Keratinocyte (primary cell): ENCODE results near the gene TPRA1. TPM values are rescaled to one million over a fixed set of nuclear protein-coding genes. Genes with fewer than 3 reads are reported as not detected.

Experiments
- DNase-seq: peaks from one replicate; pipeline ENCODE4 v3.0.0-alpha.2; 2011; ENCODE audit warnings: low read depth, missing footprints, low spot score
- FAIRE-seq: peaks from 2 replicates; lab custom pipeline; 2011; peaks lifted over from hg19 to GRCh38; lab: Jason Lieb, UNC
- H2AFZ ChIP-seq: 2 replicates; pipeline ENCODE4 v1.6.0; 2012; ENCODE audit warnings: low read length, control low read depth, inconsistent platforms; ENCODE audit not compliant: control insufficient read depth
- H3K27ac ChIP-seq: 2 replicates; pipeline ENCODE4 v1.5.1; 2011; ENCODE audit warnings: low read length; ENCODE audit not compliant: control insufficient read depth, insufficient read depth
- H3K27me3 ChIP-seq: 3 replicates; pipeline ENCODE4 v1.6.0; 2011; ENCODE audit warnings: low read length; ENCODE audit not compliant: control insufficient read depth, insufficient read depth; ENCODE audit errors: extremely low read depth
- H3K36me3 ChIP-seq, 2 experiments: 2 replicates in 1 of 2; 3 replicates in 1 of 2; pipeline ENCODE4 v1.5.1; 2011; ENCODE audit warnings: low read length in 2 of 2, mild to moderate bottlenecking in 1 of 2; ENCODE audit not compliant: control insufficient read depth in 2 of 2, insufficient read depth in 2 of 2; ENCODE audit errors: extremely low read depth in 1 of 2
- H3K4me1 ChIP-seq: 3 replicates; pipeline ENCODE4 v1.5.1; 2011; ENCODE audit warnings: low read length; ENCODE audit not compliant: control insufficient read depth, insufficient read depth; ENCODE audit errors: extremely low read depth
- H3K4me2 ChIP-seq: 3 replicates; pipeline ENCODE4 v1.6.0; 2011; ENCODE audit warnings: low read depth, low read length; ENCODE audit not compliant: control insufficient read depth, insufficient read depth; ENCODE audit errors: extremely low read depth
- H3K4me3 ChIP-seq, 3 experiments: fragments of 200-600 bp in 1 of 3; sonication (generic) in 1 of 3; 2 replicates in 2 of 3; 3 replicates in 1 of 3; pipeline ENCODE4 v1.5.1; 2011 to 2016; ENCODE audit warnings: low read length in 3 of 3, mild to moderate bottlenecking in 3 of 3, control low read depth in 2 of 3, inconsistent platforms in 1 of 3, low read depth in 1 of 3, mixed read lengths in 1 of 3, mixed run types in 1 of 3, moderate library complexity in 1 of 3; ENCODE audit not compliant: control insufficient read depth in 2 of 3, insufficient read depth in 2 of 3; ENCODE audit errors: extremely low read depth in 1 of 3
- H3K79me2 ChIP-seq: 2 replicates; pipeline ENCODE4 v1.6.0; 2012; ENCODE audit warnings: low read length; ENCODE audit not compliant: control insufficient read depth, insufficient read depth
- H3K9ac ChIP-seq: 3 replicates; pipeline ENCODE4 v1.6.0; 2011; ENCODE audit warnings: low read length; ENCODE audit not compliant: control insufficient read depth, insufficient read depth; ENCODE audit errors: extremely low read depth
- H3K9me1 ChIP-seq: 3 replicates; pipeline ENCODE4 v1.6.0; 2011; ENCODE audit warnings: low read length; ENCODE audit not compliant: control insufficient read depth, insufficient read depth; ENCODE audit errors: extremely low read depth
- H3K9me3 ChIP-seq: 2 replicates; pipeline ENCODE4 v1.5.1; 2012; ENCODE audit warnings: low read depth, low read length; ENCODE audit not compliant: control insufficient read depth
- H4K20me1 ChIP-seq: 3 replicates; pipeline ENCODE4 v1.6.0; 2011; ENCODE audit warnings: low read length; ENCODE audit not compliant: control insufficient read depth, insufficient read depth; ENCODE audit errors: extremely low read depth
- EZH2 ChIP-seq: IDR thresholded peaks from one replicate; pipeline ENCODE4 v1.6.1; 2012; ENCODE audit warnings: inconsistent platforms, mild to moderate bottlenecking, low read length, moderate library complexity
- dilution Hi-C: fragments of 300-500 bp; cut with MboI; formaldehyde crosslinking; loops from one replicate; pipeline ENCODE4 v1.7.0; 2020; ENCODE audit warnings: low sequenced_read_pairs; ENCODE audit not compliant: extremely low pct_ligation_motif_present
- polyA plus RNA-seq, 5 experiments: library from polyadenylated mRNA; depleted of rRNA in 3 of 5; stranded (reverse) in 3 of 5; stranded (forward) in 1 of 5; unstranded in 1 of 5; fragments of >200 nt; gene quantifications; 1 replicate in 1 of 5; 2 replicates in 3 of 5; 3 replicates in 1 of 5; pipeline versions ENCODE4 v1.2.1 to v1.2.3, GENCODE V29; 2011 to 2012; ENCODE audit warnings: missing spikeins in 2 of 5, low read depth in 1 of 5, low replicate concordance in 1 of 5
- TF ChIP-seq, protein P1 (sequence below), 3 experiments: IDR thresholded peaks in 1 of 3; conservative IDR thresholded peaks in 1 of 3; optimal IDR thresholded peaks in 1 of 3; 2 replicates in 2 of 3; 3 replicates in 1 of 3; pipeline versions ENCODE3 to v1.5.1; 2011; ENCODE audit warnings: low read length in 3 of 3, mild to moderate bottlenecking in 3 of 3, moderate library complexity in 2 of 3, control low read depth in 1 of 3, inconsistent platforms in 1 of 3; ENCODE audit not compliant: insufficient read depth in 2 of 3; ENCODE audit errors: extremely low read depth in 1 of 3

The TPRA1 gene
- polyA plus RNA-seq, 1 donor (not counting 4 experiments of a cell fraction or from before 2014, with no cell fraction given) = 22.2 TPM

DNA sequence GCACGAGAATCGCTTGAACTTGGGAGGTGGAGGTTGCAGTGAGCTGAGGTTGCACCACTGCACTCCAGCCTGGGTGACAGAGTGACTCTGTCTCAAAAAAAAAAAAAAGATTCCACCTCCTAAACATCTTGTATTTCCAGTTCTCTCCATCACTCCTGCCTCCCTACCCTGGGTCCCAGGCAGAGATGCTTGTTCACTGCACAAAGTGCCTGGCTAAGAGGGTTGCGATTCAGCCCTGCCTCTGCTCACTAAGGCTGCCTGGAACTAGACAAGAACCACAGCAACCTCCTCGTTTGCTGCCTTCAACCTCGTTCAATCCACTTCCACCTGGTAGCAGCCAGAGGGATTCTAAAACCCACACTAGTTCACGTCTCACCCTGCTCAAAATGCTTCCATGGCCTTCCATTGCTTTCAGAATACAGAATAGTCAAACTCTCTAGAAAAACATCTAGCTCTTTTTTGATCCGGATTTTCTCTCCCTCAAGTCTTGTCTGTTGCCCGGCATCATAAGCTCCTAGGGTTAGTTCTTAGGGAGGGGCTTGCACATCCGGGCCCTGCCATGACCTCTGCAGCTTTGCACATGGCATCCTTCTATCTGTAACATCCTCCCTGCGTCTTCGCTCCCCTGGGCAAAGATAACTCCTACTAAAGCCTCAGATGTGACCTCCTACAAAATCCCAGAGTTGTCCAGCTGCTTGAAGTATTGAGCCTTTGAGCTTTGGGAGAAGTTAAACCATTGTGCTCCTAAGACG lies 6.7 kb upstream of the TPRA1 start:
- Histone ChIP-seq H3K79me2 (peaks cover 10% of the 10 kb centered on the region), H3K9me3 (no peaks in the 10 kb centered on the region), H3K27ac (no peak overlapping the region), H3K9me1 (no peaks in the 10 kb centered on the region), H3K4me1 (peaks cover 13% of the 10 kb centered on the region), H3K27me3 (no peaks in the 10 kb centered on the region), H3K36me3 (peaks cover 2% of the 10 kb centered on the region in 2 experiments), H4K20me1 (no peaks in the 10 kb centered on the region), H3K4me3 (no peak overlapping the region), H2AFZ (no peak overlapping the region), H3K4me2 (no peak overlapping the region), H3K9ac (no peak overlapping the region)
- DNase-seq = no peak
- no peak for TF ChIP-seq EZH2
- TF ChIP-seq, protein P1, sequence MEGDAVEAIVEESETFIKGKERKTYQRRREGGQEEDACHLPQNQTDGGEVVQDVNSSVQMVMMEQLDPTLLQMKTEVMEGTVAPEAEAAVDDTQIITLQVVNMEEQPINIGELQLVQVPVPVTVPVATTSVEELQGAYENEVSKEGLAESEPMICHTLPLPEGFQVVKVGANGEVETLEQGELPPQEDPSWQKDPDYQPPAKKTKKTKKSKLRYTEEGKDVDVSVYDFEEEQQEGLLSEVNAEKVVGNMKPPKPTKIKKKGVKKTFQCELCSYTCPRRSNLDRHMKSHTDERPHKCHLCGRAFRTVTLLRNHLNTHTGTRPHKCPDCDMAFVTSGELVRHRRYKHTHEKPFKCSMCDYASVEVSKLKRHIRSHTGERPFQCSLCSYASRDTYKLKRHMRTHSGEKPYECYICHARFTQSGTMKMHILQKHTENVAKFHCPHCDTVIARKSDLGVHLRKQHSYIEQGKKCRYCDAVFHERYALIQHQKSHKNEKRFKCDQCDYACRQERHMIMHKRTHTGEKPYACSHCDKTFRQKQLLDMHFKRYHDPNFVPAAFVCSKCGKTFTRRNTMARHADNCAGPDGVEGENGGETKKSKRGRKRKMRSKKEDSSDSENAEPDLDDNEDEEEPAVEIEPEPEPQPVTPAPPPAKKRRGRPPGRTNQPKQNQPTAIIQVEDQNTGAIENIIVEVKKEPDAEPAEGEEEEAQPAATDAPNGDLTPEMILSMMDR (optimal IDR thresholded peaks at IDR 0.05 in 1 of 3, IDR thresholded peaks at IDR 0.05 in 1 of 3, conservative IDR thresholded peaks at IDR 0.05 in 1 of 3; ENCODE audit: extremely low read depth in 1 of 3, insufficient read depth in 2 of 3, low read length in 3 of 3) = no peak
- no peak for FAIRE-seq
- dilution Hi-C loops = no loop called here

DNA sequence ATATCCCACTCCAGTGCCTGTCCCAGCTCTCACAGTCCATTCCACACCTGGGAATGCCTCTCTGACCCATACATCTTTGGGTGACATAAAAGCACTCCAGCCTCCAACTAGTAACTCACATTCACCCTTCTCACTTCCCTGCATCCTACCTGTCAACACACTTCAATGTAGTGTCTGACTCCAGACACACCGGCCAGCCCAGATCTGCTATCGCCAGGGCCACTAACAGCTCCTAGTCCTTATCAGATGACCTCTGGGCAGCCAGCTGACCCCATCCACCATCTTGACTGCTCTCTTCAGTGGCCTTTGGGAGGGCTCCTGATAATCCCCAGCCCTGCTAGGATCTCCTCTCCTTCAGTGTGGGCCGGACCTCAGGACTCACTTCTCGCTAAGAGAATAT lies 4.8 kb upstream of the TPRA1 start:
- peaks cover 0 to 2% of the 10 kb centered on the region in 2 experiments for H3K36me3 ChIP-seq
- no peaks in the 10 kb centered on the region for H3K9me1 ChIP-seq
- H3K27me3 ChIP-seq = no peaks in the 10 kb centered on the region
- H4K20me1 ChIP-seq = no peaks in the 10 kb centered on the region
- no peak overlapping the region for H3K27ac ChIP-seq
- no peaks in the 10 kb centered on the region for H3K9me3 ChIP-seq
- peaks cover 9% of the 10 kb centered on the region for H3K79me2 ChIP-seq
- dilution Hi-C loops = no loop called here
- TF ChIP-seq, protein P1 (optimal IDR thresholded peaks at IDR 0.05 in 1 of 3, IDR thresholded peaks at IDR 0.05 in 1 of 3, conservative IDR thresholded peaks at IDR 0.05 in 1 of 3; ENCODE audit: extremely low read depth in 1 of 3, insufficient read depth in 2 of 3, low read length in 3 of 3) = no peak
- TF ChIP-seq EZH2 = no peak
- H3K4me3 ChIP-seq = no peak overlapping the region
- H3K4me1 ChIP-seq = peaks cover 23% of the 10 kb centered on the region
- FAIRE-seq = no peak
- H3K4me2 ChIP-seq = no peak overlapping the region
- no peak overlapping the region for H3K9ac ChIP-seq
- DNase-seq = no peak
- no peak overlapping the region for H2AFZ ChIP-seq
